Tibial nerve (tissue), 3 donors: ENCODE results near the gene ARAP3.

ENCODE experiments used
- CTCF ChIP-seq, 5 experiments: fragments of 200-600 bp in 3 of 5; fragments of 450-650 bp in 2 of 5; sonication (generic) in 3 of 5; IDR thresholded peaks; one replicate each; pipeline ENCODE4 v1.5.1; 2016 to 2019; ENCODE audit warnings: antibody characterized with exemption in 5 of 5, mild to moderate bottlenecking in 3 of 5, moderate library complexity in 2 of 5
- POLR2A ChIP-seq, 2 donors: fragments of 450-650 bp; IDR thresholded peaks; one replicate each; pipeline ENCODE4 v1.6.1; 2017; ENCODE audit warnings: antibody characterized with exemption in 2 of 2, mild to moderate bottlenecking in 2 of 2, moderate library complexity in 2 of 2

- TF ChIP-seq POLR2A (IDR thresholded peaks at IDR 0.05), result no peak
- TF ChIP-seq CTCF (IDR thresholded peaks at IDR 0.05), result no peak
Observed at GRCh38 chr5:141669520-141669919, 12.5 kb downstream of the ARAP3 start.
